ENCODE data around the gene DSCAML1. TPM values are rescaled to one million over a fixed set of nuclear protein-coding genes. Genes with fewer than 3 reads are reported as not detected.
A peak's percentile ranks its signal among the peaks of the same experiment; 100 is the strongest.

DSCAML1 gene
- total RNA-seq, 1 donor from 2014 or later, result 0.89 TPM

DNA sequence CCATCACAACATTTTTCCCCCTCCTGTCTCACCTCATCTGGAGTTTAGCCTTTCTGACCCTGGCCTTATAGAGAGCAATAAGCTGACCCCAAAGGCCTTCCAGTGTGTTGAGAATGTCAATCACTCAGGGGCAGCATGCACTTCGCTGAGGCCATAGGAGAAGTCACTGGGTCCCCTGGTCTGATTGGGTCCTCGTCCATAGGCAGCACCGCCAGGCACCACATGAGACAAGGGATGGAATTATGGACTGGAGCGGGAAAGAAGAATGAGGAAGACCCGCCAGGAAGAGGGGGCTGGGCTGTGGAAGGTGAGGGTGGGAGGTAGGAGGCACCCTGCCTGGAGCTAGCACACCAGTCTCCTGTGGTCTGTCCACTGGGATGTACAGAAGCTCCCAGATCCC lies 72.9 kb downstream of the DSCAML1 start:
- no peak for DNase-seq

DNA sequence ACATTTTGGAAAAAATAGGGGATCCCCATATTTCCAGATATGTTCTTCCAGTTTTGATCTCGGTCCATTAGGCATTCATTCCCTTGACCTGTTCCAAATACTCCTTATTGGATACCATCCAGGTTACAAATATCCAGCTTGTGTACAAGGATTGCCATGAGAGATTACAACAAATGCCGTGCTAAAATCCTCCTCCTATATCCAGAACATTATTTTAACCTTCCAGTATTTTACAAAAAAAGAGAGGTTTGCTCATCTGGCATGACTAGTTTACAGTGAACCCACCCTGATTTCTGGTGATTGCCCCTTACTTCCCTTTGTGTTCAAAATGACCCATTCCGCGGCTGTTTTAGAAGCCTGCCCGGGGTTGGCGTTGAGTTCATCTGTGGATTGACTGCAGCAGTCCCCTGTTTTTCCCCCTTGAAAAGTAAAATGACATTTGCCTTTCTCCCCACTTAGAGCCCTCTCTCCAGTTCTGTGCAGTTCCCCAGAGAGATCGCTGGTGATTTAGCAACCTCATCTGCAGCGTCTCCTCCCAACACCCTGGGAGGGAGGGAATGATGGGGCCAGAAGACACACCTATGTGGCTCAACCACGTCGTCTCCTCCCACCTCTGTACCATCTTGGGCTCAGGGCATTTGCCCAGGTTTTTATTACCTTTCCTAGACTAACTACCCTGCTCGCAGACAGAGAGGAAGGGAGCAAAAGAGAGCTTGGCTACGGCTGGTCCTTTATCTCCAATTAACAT lies 73.6 kb downstream of the DSCAML1 start:
- peak; percentile 14 for DNase-seq

DNA sequence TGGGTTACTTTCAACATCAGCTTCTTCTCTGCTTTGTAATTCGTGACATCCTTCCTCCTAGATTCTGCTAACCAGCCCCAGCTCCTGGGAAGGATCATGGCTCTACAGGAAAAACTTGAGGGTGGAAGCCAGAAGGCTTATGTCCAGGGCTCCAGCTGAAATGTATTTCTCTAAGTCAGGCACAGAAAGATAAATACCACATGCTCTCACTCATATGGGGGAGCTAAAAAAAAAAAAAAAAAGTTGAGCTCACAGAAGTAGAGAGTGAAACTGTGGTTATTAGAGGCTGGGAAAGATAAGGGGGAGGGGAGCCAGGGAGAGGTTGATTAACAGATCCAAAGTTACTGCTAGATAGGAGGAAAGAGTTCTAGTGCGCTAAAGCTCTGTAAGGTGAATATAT lies 74.9 kb downstream of the DSCAML1 start:
- DNase-seq, result peak; percentile 92

DNA sequence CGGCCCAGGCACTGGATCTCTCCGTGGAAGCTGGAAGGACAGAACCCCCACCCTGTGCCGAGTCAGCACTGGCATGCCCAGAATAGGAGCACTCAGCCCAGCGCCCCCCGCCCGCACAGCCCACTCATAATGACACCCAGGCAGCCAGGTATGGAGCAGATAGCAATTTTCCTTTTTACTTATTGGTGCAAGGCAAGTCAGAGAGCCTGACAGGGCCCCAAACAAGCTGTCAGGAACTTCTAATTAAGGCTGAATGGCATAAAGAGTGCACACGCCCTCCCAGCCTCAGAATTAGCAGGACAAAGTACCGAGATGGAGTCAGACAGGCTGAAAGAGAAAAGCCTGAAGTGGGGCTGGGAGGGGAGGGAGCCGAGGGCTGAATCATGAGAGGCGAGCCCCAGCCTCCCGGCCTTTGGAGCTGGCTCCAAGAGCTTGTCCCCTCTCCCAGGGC lies 76.9 kb downstream of the DSCAML1 start:
- DNase-seq, result no peak

DNA sequence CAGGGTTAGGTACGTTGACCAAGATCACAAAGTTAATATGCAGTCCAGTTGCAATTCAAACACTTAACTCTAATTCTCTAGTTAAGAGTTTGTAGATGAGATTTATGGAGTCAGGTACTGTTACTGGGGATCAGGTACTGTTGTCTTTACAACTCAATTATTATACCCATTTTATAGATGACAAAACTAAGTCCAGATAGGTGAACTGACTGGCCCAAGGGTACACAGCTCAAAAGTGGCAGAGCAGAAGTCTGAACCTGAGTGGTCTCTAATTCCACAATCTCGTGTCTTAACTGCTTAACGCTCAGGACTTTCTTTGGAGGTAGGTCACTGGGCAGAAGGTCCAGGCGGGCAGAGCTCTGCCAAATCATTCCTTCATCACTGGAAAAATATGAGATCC lies 77.5 kb downstream of the DSCAML1 start:
- DNase-seq, result no peak

DNA sequence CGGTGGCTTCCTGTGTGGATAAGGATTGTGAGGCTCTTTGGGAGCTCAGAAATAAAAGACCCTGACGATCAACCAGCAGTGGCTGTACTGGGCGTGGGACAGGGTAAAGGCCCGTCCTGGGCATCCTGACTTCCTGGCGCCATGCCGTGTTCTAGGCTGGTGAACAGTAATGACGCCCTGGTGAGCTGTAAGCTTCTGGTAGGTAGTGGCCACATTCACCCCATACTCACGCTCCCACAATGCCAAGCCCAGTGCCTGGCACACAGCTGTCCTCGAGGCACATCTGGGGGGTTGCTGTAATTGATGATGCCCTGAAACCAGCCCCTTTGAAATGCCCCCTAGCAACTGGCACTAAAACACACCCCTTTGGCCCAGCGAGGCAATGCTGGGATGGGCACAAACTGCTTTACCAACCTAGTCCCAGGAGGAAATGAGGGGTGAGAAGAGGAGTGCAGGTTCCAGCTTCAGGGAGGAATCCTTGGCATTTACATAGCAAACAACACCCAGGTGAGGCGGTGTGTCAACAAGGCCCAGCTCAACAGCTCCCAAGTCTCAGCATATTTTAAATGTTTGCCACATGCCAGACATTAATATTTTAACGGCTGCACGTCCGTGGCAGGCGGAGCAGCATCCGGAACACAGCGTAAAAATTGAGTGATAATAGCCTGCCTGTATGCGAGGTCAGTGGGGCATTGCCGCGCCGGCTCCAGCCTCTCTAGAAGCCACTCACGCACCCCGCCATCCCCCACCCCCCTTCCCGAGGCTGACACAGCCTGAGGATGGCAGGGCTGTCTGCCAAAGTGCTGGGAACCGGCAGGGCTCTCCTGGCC lies 79.3 kb downstream of the DSCAML1 start:
- DNase-seq, result no peak

DNA sequence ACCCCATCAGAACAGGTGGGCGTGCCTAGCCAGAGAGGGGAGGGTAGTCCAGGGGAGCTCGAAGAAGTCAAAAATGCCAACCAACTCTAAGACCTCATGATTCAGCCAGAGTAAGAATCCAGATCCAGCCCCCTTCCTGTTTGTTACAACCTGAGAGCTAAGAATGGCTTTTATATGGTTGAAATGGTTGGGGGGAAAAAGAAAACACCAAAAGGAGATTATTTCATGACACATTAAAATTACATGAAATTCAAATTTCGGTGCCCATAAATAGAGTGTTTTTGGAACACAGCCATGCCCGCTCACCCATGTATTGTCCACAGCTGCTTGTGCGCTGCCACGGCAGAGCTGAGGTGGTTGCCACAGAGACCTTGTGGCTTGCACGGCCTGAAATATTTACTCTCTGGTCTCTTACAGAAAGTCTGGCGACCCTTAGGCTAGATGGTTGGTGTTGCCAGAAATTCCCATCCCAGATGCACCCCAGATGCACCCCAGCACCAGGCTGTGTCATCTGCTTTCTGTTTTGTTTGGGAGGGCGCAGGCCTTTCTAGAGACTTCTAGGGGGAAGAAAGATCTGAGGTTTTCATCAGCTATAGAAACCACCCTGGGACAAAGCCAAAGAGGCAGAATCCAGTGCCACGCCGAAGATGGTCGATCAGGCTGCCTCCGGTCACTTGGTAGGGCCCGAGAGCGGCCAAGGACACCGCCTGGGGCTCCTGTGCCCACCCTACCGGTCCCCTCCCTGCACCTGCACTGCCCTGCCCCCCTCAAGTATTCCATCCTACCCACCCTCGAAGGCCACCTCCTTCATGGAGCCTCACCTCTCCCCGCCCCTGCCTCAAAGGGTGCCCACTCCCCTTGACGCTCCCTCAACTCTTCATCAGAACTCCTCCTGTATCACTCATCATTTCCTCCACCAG lies 80.2 kb downstream of the DSCAML1 start:
- no peak for DNase-seq

DNA sequence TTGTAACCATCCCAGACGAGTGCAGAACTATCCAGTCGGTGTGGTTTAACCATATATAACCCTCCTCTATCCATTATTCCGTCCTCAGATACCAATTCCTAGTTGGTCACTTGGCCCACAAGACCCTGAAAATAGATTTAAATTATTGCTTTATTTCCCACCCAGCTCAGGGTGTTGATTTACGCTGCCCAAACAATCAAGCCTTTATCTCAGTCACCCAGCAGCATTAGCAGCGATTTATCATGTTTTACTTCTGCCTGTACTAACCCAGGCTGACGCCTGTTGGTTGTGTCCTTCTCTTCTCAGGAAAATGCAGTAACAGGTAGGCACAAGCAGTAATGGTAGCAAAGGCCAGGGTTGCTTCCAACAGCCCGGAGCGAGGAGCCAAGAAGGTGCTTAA lies 81.2 kb downstream of the DSCAML1 start:
- DNase-seq, result no peak

DNA sequence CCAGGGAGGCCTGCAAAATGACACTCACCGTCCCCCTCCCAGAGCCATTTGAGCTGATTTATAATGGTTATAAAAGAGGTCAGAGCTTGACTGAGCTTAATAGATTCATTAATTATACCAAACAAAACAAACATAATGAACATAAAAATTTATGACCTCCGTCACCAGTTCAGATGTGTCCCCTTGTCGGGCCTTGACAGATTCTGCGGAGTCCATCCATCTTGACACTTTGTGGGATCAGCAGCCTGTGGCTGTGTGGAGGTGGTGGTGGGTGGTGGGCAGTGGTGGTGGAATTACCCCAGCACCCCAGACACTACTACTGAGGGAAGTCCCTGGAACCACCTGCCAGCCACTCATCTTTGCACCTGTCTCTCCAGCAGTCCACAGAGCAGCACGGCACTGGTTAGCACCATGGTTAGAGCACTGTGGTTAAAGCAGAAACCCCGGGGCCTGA lies 83.5 kb downstream of the DSCAML1 start:
- no peak for DNase-seq

DNA sequence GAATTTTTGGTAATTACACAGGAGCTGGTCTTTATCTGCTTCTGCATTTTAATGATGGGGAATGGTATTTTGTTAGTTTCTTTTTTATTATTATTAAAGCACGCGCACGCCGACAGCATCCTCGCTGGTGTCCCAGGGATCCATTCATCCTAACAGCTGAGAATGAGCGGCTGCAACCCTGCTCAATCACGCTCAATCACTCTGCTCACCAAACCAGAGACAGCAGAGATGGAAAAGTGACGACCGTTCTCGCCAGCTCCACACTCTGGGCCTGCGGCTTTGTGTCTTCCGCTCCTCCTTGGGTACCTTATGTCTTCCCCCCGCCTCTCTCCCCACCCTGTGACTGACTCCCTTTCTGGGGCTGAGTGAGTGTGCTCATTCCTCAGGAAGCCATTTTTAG lies 84.5 kb downstream of the DSCAML1 start:
- no peak for DNase-seq

DNA sequence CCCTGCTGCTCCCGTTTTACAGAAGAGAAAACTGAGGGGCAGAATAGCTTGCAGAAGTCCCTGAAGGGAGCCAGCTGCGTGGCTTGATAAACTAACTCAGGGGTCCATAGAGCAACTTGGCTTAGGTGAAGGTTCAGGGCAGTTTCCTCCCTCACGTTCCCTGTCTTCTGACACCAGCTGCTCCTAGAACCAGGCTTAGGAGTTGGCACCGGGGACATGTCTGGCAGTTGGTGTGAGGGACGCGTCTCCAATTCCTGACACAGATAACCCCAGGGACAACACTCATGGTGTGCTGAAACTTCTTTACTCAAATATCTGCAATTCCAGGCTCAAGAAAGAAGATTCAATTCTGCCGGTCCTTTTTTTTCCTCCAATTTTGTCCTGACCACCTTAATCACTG lies 85.7 kb downstream of the DSCAML1 start:
- no peak for DNase-seq

DNA sequence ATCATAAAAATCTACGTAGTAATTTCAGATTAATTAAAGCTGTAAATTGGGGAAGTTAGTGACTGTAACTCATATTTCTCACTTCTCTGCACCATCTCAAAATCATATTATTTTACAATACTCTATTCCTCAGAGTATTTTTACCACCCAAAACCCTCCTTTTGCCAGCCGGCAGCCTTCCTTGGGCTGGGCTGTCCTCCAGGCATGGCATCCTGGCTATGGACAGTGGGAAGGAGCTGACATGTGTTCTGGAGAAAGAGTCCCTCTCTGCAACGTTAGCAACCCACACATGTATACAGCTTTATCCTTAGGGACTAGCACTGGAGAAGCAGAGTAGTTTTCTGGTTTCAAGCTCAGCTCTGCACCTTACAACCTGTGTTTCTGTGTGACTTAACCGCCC lies 86.8 kb downstream of the DSCAML1 start:
- no peak for DNase-seq

DNA sequence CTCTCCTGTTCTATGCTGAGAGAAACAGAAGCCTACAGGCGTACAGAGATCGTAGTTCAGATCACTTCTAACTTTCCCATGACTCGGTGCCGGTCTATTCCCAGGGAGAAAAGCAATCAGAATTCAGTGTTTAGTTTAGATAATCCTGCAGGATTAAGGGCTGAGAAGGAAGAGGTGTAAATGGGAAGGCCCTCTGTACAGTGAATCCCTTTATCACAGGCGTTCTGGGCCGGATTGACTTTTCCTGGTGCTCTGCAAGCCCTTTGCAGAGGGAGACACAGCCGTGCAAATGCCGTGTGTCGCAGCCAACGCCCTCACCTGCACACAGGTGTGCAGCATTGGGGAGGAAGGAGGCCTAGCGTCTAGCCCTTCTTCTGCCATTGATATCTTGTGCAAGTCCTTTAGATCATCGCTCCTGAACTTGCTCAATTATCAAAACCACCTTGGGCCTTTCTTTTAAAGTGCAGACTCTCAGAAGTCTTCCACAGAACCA lies 90.6 kb downstream of the DSCAML1 start:
- DNase-seq, result no peak

DNA sequence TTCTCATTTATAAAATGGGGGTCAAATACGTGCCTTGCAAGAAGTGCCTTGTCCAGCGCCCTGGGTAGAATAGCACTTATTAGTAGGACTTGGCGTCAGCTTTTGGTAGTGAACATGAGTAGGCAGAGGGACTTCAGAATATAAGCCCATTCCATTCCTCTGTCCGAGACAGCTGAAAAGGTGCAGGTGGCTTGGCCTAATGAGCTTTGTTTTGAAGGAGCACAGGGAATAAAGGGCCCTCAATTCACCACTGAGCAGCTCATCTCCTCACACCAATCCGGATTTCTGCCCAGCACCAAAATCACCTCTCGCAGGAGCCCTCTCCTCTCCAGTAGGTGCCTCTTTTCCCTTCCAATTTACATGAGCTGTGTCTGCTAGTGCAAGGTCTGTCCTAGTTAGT lies 91.2 kb downstream of the DSCAML1 start:
- no peak for DNase-seq

DNA sequence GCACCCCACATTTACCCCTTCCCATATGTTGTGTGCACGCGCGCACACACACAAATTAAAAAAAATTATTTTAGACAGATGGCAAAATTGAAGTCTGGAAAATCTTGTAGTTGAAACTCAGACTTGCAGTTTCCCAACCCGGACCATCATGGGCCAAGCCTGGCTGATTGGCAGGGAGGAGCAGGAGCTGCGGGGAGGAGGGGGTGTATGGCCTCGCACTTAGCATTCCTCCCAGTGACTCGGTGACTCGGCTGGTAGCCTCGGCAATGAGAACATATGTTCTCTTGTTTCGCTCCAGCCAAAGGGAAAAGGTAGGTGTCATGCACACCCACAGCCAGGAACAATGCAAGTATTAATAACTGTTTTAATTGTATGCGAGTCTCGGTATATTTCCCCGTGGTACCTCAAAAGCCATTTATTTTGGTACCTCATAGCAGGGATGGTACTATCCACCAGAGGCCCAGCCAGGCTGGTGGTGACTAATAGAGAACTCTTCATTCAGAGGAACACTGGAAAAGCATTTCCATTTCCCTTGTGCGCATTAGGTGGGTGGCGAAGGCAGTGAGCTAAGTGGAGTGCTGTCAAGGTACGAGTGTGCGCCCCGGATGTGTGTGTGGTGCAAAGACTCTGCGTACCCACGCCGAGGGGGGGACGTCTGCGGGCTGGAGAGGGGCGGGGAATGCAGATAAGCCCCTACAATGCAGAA lies 92.5 kb downstream of the DSCAML1 start:
- DNase-seq, result no peak

DNA sequence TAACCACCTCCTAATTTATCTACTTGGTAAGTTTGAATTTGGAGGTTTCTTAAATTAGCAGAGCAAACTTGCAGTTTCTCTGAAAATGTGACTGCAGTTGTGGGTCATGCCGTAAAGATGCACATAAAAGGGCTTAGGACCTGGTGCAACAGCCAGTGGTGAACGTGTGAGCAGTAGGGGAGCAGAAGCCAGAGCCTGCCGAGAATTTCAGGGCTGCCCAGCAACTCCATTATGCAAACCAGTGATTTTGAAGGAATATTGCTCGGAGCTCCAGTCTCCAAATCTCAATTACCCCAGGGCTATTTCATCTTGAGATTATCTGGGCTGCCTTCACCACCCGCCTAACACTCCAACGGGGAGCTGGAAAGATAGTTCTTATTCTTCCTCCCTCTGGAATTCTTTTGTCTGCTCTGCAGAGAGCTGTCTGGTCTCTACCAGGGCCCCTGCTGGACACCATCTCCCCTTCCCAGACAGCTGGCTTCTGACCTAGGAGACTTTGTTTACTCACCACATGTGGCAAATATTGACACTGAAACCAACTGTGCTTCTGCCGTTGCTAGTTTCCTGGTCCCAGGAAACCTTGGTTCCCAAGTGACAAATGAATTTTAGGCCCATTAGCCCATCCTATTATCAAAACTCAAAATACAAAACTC lies 93.9 kb downstream of the DSCAML1 start:
- no peak for DNase-seq

DNA sequence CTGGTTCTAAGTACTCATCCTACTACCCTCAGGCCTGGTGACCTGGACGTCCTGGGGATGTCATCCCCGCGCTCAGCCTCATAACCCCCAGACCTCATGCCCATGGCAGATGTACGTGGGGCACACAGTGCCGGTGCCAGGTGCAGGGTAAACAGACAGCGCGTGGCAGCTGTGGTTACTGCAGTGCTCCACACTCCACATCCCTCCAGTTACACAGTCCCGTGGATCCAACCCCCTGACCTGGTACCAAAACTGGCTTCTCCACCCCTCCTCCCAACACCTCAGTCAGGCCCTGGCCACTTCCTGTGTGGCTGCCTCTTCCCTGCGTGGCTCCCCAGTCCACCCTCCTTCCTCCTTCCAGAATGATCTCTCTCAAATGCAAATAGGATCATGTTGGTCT lies 95.2 kb downstream of the DSCAML1 start:
- no peak for DNase-seq

DNA sequence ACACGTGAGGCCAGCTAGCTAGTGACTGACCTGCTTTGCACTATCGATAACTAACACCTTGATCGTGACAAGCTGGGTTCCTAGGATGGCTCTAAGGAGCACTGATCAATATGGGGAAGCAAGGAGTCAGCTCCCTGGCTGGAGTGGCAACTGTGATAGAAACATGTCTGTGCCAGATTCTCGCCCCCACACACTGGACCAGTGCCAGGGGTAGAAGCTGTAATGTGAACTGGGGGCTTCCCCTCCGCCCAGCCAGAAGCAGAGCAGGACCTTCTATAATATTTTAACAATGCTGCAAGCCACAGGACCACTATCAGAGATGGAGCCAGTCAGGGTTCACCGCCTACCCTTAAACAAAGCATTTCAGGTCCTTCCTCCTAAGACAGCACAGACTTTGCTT lies 96.5 kb downstream of the DSCAML1 start:
- no peak for DNase-seq

DNA sequence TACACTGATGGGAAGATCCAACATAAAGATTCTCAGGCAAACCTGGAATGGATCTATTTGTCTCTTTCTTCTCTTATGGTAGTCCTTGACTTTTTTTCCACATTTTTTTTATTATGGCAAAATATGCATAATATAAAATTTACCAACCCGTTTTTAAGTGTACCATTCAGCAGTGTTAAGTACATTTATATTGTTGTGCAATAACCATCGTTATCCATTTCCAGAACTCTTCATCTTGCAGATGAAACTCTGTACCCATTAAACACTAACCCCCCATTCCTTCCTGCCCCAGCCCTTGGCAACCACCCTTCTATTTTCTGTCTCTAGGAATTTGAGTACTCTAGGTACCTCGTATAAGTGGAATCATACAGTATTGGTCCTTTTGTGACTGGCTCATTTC lies 99.7 kb downstream of the DSCAML1 start:
- no peak for DNase-seq

DNA sequence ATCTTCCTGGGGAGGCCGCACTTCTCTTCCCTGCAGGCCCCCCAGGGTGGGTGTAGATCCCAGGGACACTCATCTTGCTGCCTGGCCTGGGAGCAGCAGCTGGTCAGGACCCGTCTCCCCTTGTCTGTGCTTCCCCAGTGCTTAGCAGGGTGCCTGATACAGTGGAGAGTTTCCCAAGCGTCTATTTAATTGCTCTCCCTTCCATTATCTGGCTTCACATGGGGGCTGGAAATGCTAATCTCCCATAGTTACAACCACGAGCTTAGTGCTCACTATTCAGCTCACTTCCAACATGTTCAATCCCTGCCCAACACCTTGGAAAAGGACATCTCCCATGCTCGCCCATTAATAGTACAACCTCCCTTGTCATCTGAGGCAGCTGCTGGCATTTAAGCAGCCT lies 100.5 kb downstream of the DSCAML1 start:
- no peak for DNase-seq

DNA sequence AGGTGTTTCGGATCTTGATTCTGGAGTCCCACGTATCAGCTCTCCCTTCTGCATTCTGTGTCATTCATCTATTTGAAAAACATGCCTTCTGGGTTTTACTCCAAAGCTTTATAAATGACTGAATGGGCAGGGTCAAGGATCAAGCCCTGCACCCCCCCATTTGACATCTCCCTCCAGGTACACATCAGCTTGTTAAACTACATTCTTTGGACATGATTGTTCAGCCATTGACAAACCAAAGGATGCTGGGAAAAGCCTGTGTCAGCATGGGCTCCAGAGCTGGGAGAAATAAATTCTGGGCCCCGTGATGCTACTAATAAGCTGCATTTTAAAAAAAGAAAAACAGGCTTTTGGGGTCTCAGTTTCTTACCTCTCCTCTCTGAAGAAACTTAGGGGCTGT lies 103.7 kb downstream of the DSCAML1 start:
- DNase-seq, result no peak

Measured in skin of body (tissue), 2 donors.